Ascending aorta (tissue), 2 donors: ENCODE results near the gene CCR4. TPM values are rescaled to one million over a fixed set of nuclear protein-coding genes. Genes with fewer than 3 reads are reported as not detected.
"Not testable (repeated sequence)": the region's sequence is repeated elsewhere in the genome, so short reads cannot be mapped to it uniquely, and the experiment has no call there.

Source experiments
- DNase-seq, 2 donors: peaks; one replicate each; pipeline ENCODE4 v3.0.0-alpha.2; 2019; ENCODE audit warnings: low spot score in 2 of 2
- H3K27ac ChIP-seq, 2 donors: fragments of 200-600 bp; sonication (generic); one replicate each; pipeline ENCODE4 v1.5.1; 2016 to 2017; ENCODE audit warnings: mild to moderate bottlenecking in 1 of 2
- H3K27me3 ChIP-seq: fragments of 200-600 bp; sonication (generic); one replicate; pipeline ENCODE4 v1.5.1; 2017
- H3K36me3 ChIP-seq, 2 donors: fragments of 200-600 bp; sonication (generic); one replicate each; pipeline ENCODE4 v1.5.1; 2016
- H3K4me1 ChIP-seq, 2 donors: fragments of 200-600 bp; sonication (generic); one replicate each; pipeline ENCODE4 v1.5.1; 2016 to 2017; ENCODE audit warnings: mild to moderate bottlenecking in 1 of 2
- H3K4me3 ChIP-seq, 2 donors: fragments of 200-600 bp; sonication (generic); one replicate each; pipeline ENCODE4 v1.5.1; 2016 to 2017; ENCODE audit warnings: mild to moderate bottlenecking in 1 of 2
- H3K9me3 ChIP-seq, 2 donors: fragments of 200-600 bp; sonication (generic); one replicate each; pipeline ENCODE4 v1.5.1; 2016
- CTCF ChIP-seq, 3 experiments: fragments of 200-600 bp in 2 of 3; fragments of 450-650 bp in 1 of 3; sonication (generic) in 2 of 3; IDR thresholded peaks; one replicate each; pipeline ENCODE4 v1.5.1; 2016 to 2019; ENCODE audit warnings: antibody characterized with exemption in 3 of 3, mild to moderate bottlenecking in 1 of 3, moderate library complexity in 1 of 3
- intact Hi-C: fragments of 100-400 bp; cut with DNase I; formaldehyde crosslinking; loops from one replicate; pipeline ENCODE4 v1.15.1; 2023
- total RNA-seq: library from RNA; depleted of rRNA; stranded (reverse); fragments of >200 nt; gene quantifications from one replicate; pipeline ENCODE4 v1.1.0, GENCODE V29; 2016

The CCR4 gene
- total RNA-seq, 1 donor from 2014 or later: 3.1 TPM

GRCh38 chr3:32937331-32937730, 14.1 kb upstream of the CCR4 start:
- no peak overlapping the region for H3K27ac ChIP-seq
- H3K36me3 ChIP-seq: no peaks in the 10 kb centered on the region
- H3K9me3 ChIP-seq: no peaks in the 10 kb centered on the region
- H3K4me1 ChIP-seq: no peaks in the 10 kb centered on the region
- intact Hi-C loops: no loop called here
- H3K27me3 ChIP-seq: no peaks in the 10 kb centered on the region
- TF ChIP-seq CTCF (IDR thresholded peaks at IDR 0.05): no peak
- no peak for DNase-seq
- H3K4me3 ChIP-seq: no peak overlapping the region

- H3K27ac ChIP-seq, intact Hi-C loops, H3K4me1 ChIP-seq, H3K27me3 ChIP-seq, H3K9me3 ChIP-seq, DNase-seq, H3K4me3 ChIP-seq, H3K36me3 ChIP-seq: not testable (repeated sequence)
These were observed 11.7 kb upstream of the CCR4 start for GRCh38 chr3:32939531-32940284.

- Histone ChIP-seq H3K27me3 (no peaks in the 10 kb centered on the region), H3K27ac (no peak overlapping the region), H3K36me3 (no peaks in the 10 kb centered on the region), H3K9me3 (no peaks in the 10 kb centered on the region), H3K4me1 (no peaks in the 10 kb centered on the region), H3K4me3 (no peak overlapping the region)
- intact Hi-C loops: no loop called here
- TF ChIP-seq CTCF (IDR thresholded peaks at IDR 0.05): no peak
- no peak for DNase-seq
These were observed 10.7 kb upstream of the CCR4 start for GRCh38 chr3:32940726-32941125.

- no peak overlapping the region for H3K4me3 ChIP-seq
- no peak for DNase-seq
- intact Hi-C loops: loop anchor here (5.0 kb wide), 1 partner anchor 427 kb away; no protein-coding TSS in a partner anchor
- no peak for TF ChIP-seq CTCF (IDR thresholded peaks at IDR 0.05)
- no peaks in the 10 kb centered on the region for H3K9me3 ChIP-seq
- H3K4me1 ChIP-seq: no peaks in the 10 kb centered on the region
- no peak overlapping the region for H3K27ac ChIP-seq
- no peaks in the 10 kb centered on the region for H3K27me3 ChIP-seq
- no peaks in the 10 kb centered on the region for H3K36me3 ChIP-seq
These were observed 6.3 kb upstream of the CCR4 start for GRCh38 chr3:32945136-32945535.

- H3K27me3 ChIP-seq, H3K36me3 ChIP-seq, H3K4me3 ChIP-seq, H3K4me1 ChIP-seq, H3K9me3 ChIP-seq, DNase-seq, H3K27ac ChIP-seq: not testable (repeated sequence)
- intact Hi-C loops: loop anchor here (5.0 kb wide), 1 partner anchor 427 kb away; no protein-coding TSS in a partner anchor
These were observed 5.8 kb upstream of the CCR4 start for GRCh38 chr3:32945598-32945997.

- Histone ChIP-seq H3K36me3 (no peaks in the 10 kb centered on the region), H3K9me3 (no peaks in the 10 kb centered on the region), H3K27me3 (no peaks in the 10 kb centered on the region), H3K27ac (no peak overlapping the region), H3K4me3 (no peak overlapping the region), H3K4me1 (no peaks in the 10 kb centered on the region)
- no peak for DNase-seq
- intact Hi-C loops: loop anchor here (2.0 to 5.0 kb wide), 2 partner anchors 126 to 425 kb away; no protein-coding TSS in a partner anchor
- TF ChIP-seq CTCF (IDR thresholded peaks at IDR 0.05): no peak
These were observed 4.3 kb upstream of the CCR4 start for GRCh38 chr3:32946973-32947788.
